GM13977 (cell line): ENCODE data around the gene PKNOX2.

Experiments used
- DNase-seq: peaks from one replicate; pipeline ENCODE4 v3.0.0; 2012; ENCODE audit warnings: low spot score
- in situ Hi-C: fragments of 300-500 bp; cut with MboI; formaldehyde crosslinking; loops from one replicate; pipeline ENCODE4 v1.12.0; 2022; ENCODE audit warnings: low sequenced_read_pairs, low pct_unique_long_range_greater_than_20kb, mixed read lengths, inconsistent platforms; ENCODE audit not compliant: unreplicated experiment
- TF ChIP-seq, protein P1 (sequence below): IDR thresholded peaks from 2 replicates; pipeline ENCODE4 v1.5.1; 2012; ENCODE audit warnings: mild to moderate bottlenecking, control low read depth; ENCODE audit not compliant: insufficient read depth; ENCODE audit errors: extremely low read depth, missing control alignments

The PKNOX2 gene

DNA sequence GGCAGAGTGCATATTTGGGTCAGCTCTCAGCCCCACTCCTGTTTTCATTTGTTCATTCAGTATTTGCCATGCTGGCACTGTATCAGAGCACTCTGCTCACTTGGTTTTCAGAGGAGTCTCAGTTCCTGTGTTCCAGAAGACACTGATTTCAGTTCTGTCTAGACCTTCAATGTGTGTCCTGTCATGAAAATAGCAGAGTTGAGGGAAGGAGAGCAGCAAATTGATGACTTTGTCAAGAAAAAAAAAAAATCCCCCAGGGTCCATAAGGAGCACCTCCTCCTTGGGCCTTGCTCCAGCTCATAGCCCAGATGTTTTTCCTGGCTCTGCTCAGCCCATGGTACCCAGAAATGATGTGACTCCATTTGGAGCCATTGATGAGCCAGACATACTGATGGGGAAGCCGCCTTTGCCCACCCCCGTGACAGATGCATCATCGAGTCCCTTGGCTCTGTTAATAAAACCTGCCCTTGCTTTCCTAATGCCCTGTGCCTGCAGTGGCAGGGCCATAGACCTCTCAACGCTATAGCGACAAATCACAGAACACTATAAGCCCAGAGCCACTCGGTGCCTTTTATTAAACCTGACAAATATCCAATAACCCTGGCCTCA, 107.0 kb downstream of the PKNOX2 start:
- TF ChIP-seq, protein P1, sequence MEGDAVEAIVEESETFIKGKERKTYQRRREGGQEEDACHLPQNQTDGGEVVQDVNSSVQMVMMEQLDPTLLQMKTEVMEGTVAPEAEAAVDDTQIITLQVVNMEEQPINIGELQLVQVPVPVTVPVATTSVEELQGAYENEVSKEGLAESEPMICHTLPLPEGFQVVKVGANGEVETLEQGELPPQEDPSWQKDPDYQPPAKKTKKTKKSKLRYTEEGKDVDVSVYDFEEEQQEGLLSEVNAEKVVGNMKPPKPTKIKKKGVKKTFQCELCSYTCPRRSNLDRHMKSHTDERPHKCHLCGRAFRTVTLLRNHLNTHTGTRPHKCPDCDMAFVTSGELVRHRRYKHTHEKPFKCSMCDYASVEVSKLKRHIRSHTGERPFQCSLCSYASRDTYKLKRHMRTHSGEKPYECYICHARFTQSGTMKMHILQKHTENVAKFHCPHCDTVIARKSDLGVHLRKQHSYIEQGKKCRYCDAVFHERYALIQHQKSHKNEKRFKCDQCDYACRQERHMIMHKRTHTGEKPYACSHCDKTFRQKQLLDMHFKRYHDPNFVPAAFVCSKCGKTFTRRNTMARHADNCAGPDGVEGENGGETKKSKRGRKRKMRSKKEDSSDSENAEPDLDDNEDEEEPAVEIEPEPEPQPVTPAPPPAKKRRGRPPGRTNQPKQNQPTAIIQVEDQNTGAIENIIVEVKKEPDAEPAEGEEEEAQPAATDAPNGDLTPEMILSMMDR = no peak
- no peak for DNase-seq
- in situ Hi-C loops = no loop called here

DNA sequence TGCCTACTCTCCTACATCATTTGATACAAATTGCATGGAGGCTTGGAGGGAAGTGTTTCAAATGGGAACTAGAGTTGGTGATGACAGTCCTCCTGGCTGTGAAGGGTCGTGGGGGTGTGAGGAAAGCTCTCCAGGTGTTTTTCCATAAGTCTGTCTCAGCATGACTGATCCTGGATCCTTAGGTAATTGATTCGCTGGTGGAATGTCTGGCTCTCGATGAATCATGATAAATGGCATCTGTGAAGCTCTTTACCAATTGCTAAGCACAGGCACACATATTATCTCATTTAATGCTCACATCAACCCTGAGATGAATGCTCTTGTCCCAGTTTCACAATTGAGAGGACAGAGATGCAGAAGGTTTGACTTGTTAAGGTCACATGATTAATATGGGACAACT, 107.5 kb downstream of the PKNOX2 start:
- in situ Hi-C loops = no loop called here
- DNase-seq = no peak
- TF ChIP-seq, protein P1 = no peak

DNA sequence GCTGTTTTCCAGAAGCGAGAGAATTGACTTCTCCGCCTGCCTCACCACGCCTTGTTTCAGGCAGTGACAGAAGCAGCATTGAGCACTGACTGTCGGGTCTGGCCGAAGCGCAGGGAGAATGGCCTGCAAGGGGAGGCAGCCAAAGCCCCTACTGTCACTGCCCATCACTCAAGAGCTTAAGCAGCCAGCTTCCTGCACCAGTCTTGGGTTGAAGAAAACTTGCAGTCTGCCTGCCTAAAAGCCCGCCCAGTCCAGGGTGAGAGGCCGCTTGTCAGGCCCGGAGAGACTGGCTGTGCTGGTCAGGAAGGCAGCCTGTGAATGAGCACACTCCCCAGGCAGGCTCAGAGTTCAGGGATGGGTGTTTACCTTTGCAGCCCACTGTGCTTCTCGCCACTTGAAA, 108.3 kb downstream of the PKNOX2 start:
- TF ChIP-seq, protein P1 = no peak
- in situ Hi-C loops = no loop called here
- DNase-seq = no peak

DNA sequence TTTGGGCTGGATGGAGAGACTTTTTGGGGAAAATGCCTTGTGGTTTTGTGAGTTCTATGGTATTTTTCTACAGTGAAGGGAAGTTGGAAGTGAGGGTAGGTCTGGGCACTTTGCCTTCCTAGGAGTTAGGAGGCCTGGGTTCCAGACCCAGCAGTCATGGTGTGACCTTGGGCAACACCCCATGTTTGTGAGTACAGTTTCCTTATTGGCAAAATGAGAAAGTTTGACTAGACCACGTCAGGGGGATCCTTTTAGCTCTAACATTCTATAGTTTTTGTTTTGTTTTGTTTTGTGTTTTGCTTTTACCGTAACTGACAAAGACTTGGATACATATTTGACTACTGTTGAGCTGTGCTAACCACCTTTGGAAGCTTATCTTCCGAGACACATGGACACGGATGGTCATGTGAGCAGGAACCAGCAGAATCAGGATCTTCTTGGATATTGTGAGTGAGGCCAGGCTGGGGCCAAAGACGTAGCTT, 109.0 kb downstream of the PKNOX2 start:
- no peak for DNase-seq
- in situ Hi-C loops = no loop called here
- TF ChIP-seq, protein P1 = no peak

DNA sequence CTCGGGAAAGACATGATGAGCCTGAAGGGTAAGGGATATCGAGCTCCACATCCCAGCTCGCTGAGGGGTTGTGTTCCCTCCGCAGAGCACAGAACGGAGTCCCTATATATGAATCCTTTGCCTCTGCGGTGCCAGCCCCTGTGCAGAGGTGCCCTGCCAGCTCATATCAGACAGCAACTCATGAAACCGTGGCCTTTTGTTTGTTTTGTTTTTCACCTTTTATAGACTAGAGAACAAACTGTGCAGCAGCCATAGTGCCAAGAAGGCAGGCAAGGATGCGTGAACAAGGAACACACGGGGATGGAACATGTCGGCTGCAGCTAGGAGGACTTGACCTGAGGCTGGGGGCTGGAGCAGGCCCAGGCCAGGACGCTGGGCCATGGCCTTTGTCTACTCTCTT, 109.8 kb downstream of the PKNOX2 start:
- in situ Hi-C loops = no loop called here
- no peak for DNase-seq
- TF ChIP-seq, protein P1 = no peak

DNA sequence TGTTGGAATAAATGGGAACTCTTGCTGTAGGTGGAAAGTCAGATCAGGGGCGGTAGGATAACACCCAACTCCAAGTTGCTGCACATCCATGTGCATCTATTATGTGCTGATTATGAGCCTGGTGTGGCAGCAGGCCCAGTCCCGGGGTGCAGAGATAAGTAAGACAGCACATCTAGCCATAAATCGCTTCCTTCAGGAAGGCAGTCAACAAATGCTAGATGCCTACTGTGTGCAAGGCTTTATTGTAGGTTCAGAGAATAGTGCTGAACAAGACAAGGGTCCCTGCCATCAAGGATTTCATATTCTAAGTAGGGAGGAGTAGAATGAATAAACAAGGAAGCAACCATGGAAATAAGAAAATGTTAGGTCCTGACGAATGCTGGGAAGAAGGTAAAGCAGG, 110.2 kb downstream of the PKNOX2 start:
- in situ Hi-C loops = no loop called here

More for the DNA sequence above, 110.2 kb downstream of the PKNOX2 start:
- DNase-seq = no peak
- TF ChIP-seq, protein P1 = no peak
